ENCODE results near the gene WFIKKN2. TPM values are rescaled to one million over a fixed set of nuclear protein-coding genes. Genes with fewer than 3 reads are reported as not detected.

The WFIKKN2 gene
- total RNA-seq, 1 experiment from 2014 or later, result not detected

- H3K9me3 ChIP-seq (ENCODE audit: low read depth, low read length, poor library complexity, severe bottlenecking), result no peaks in the 10 kb centered on the region
- H3K4me3 ChIP-seq (ENCODE audit: low read depth, low read length, poor library complexity, severe bottlenecking), result peak overlapping the region; percentile 58
- BruUV-seq (replicated peaks), result TSS peak; percentile 48
- TF ChIP-seq, protein P1, sequence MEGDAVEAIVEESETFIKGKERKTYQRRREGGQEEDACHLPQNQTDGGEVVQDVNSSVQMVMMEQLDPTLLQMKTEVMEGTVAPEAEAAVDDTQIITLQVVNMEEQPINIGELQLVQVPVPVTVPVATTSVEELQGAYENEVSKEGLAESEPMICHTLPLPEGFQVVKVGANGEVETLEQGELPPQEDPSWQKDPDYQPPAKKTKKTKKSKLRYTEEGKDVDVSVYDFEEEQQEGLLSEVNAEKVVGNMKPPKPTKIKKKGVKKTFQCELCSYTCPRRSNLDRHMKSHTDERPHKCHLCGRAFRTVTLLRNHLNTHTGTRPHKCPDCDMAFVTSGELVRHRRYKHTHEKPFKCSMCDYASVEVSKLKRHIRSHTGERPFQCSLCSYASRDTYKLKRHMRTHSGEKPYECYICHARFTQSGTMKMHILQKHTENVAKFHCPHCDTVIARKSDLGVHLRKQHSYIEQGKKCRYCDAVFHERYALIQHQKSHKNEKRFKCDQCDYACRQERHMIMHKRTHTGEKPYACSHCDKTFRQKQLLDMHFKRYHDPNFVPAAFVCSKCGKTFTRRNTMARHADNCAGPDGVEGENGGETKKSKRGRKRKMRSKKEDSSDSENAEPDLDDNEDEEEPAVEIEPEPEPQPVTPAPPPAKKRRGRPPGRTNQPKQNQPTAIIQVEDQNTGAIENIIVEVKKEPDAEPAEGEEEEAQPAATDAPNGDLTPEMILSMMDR (conservative IDR thresholded peaks at IDR 0.05; ENCODE audit: low read depth, low read length), result no peak
- no peak for TF ChIP-seq EZH2 (IDR thresholded peaks at IDR 0.05; ENCODE audit: borderline replicate concordance, low read depth, low read length, poor library complexity, severe bottlenecking)
- H3K27me3 ChIP-seq (replicated peaks; ENCODE audit: insufficient read depth, low read depth, low read length, poor library complexity), result no peaks in the 10 kb centered on the region
- CTCF ChIA-PET, result interaction anchor here (0.7 kb wide), 1 partner anchor 96 kb away, joined by 4 read pairs; no protein-coding TSS in a partner anchor
- DNase-seq (ENCODE audit: low spot score), result no peak
- H3K36me3 ChIP-seq (ENCODE audit: insufficient read depth, low read length, poor library complexity, severe bottlenecking), result peaks cover 24% of the 10 kb centered on the region
- H3K27ac ChIP-seq (ENCODE audit: low read depth, low read length, poor library complexity, severe bottlenecking), result peak overlapping the region; percentile 95
- POLR2A ChIA-PET (ENCODE audit: low non-redundant PET), result no interaction called here
- intact Hi-C loops (cut with micrococcal nuclease; ENCODE audit: unreplicated experiment), result loop anchor here (5.0 kb wide), 3 partner anchors 48 to 303 kb away; partner anchors contain the start of genes NME1 and NME2
- peaks cover 6% of the 10 kb centered on the region for H3K4me1 ChIP-seq (ENCODE audit: insufficient read depth, low read length, poor library complexity, severe bottlenecking)
These were observed 29.3 kb downstream of the WFIKKN2 start for GRCh38 chr17:50864747-50865059.

GRCh38 chr17:50865060-50865867 lies 29.9 kb downstream of the WFIKKN2 start:
- Histone ChIP-seq H3K27me3 (replicated peaks; ENCODE audit: insufficient read depth, low read depth, low read length, poor library complexity) (no peaks in the 10 kb centered on the region), H3K4me3 (ENCODE audit: low read depth, low read length, poor library complexity, severe bottlenecking) (peak overlapping the region; percentile 58), H3K9me3 (ENCODE audit: low read depth, low read length, poor library complexity, severe bottlenecking) (no peaks in the 10 kb centered on the region), H3K27ac (ENCODE audit: low read depth, low read length, poor library complexity, severe bottlenecking) (peak overlapping the region; percentile 95), H3K4me1 (ENCODE audit: insufficient read depth, low read length, poor library complexity, severe bottlenecking) (peaks cover 6% of the 10 kb centered on the region), H3K36me3 (ENCODE audit: insufficient read depth, low read length, poor library complexity, severe bottlenecking) (peaks cover 24% of the 10 kb centered on the region)
- ChIA-PET CTCF (interaction anchor here (0.5 to 1.7 kb wide), 4 partner anchors 9 to 386 kb away, joined by 4 to 12 read pairs (median 6); no protein-coding TSS in a partner anchor), POLR2A (ENCODE audit: low non-redundant PET) (interaction anchor here (0.6 to 1.1 kb wide), 2 partner anchors 89 to 181 kb away, joined by 3 to 4 read pairs; no protein-coding TSS in a partner anchor)
- DNase-seq (ENCODE audit: low spot score), result peak; percentile 70
- intact Hi-C loops (cut with micrococcal nuclease; ENCODE audit: unreplicated experiment), result loop anchor here (5.0 kb wide), 3 partner anchors 47 to 302 kb away; partner anchors contain the start of genes NME1 and NME2
- TF ChIP-seq, protein P1 (conservative IDR thresholded peaks at IDR 0.05; ENCODE audit: low read depth, low read length), result no peak
- no peak for TF ChIP-seq EZH2 (IDR thresholded peaks at IDR 0.05; ENCODE audit: borderline replicate concordance, low read depth, low read length, poor library complexity, severe bottlenecking)
- no TSS peak for BruUV-seq (replicated peaks)

DNA sequence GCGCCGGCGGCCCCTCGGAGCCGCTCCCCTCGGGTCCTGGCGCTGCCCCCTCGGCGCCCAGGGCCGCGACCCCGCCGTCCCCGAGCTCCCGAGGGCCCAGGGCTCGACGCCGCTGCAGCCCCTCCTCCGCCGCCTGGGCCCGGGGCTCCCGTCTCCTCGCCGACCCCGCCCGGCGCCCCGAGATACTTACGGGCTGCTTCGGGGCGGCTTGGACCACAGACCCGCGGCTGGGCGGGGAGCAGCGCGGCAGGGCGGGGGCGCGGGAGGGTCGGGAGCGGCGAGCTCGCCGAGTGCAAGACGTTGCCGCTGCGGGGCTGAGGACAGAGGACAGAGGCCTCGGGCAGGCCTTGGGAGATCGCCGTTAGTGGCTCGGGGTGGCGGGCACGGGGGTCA lies 30.5 kb downstream of the WFIKKN2 start:
- DNase-seq (ENCODE audit: low spot score), result no peak
- Histone ChIP-seq H3K4me1 (ENCODE audit: insufficient read depth, low read length, poor library complexity, severe bottlenecking) (peaks cover 6% of the 10 kb centered on the region), H3K9me3 (ENCODE audit: low read depth, low read length, poor library complexity, severe bottlenecking) (no peaks in the 10 kb centered on the region), H3K27ac (ENCODE audit: low read depth, low read length, poor library complexity, severe bottlenecking) (peak overlapping the region; percentile 95), H3K27me3 (replicated peaks; ENCODE audit: insufficient read depth, low read depth, low read length, poor library complexity) (no peaks in the 10 kb centered on the region), H3K36me3 (ENCODE audit: insufficient read depth, low read length, poor library complexity, severe bottlenecking) (peaks cover 24% of the 10 kb centered on the region), H3K4me3 (ENCODE audit: low read depth, low read length, poor library complexity, severe bottlenecking) (peak overlapping the region; percentile 58)
- intact Hi-C loops (cut with micrococcal nuclease; ENCODE audit: unreplicated experiment), result loop anchor here (5.0 kb wide), 3 partner anchors 46 to 301 kb away; partner anchors contain the start of genes NME1 and NME2
- BruUV-seq (replicated peaks), result no TSS peak
- CTCF ChIA-PET, result interaction anchor here (0.9 to 1.7 kb wide), 2 partner anchors 82 to 387 kb away, joined by 6 to 7 read pairs; no protein-coding TSS in a partner anchor
- TF ChIP-seq, protein P1 (conservative IDR thresholded peaks at IDR 0.05; ENCODE audit: low read depth, low read length), result no peak
- TF ChIP-seq EZH2 (IDR thresholded peaks at IDR 0.05; ENCODE audit: borderline replicate concordance, low read depth, low read length, poor library complexity, severe bottlenecking), result no peak
- POLR2A ChIA-PET (ENCODE audit: low non-redundant PET), result interaction anchor here (0.6 to 1.1 kb wide), 3 partner anchors 88 to 264 kb away, joined by 3 to 4 read pairs (median 4); no protein-coding TSS in a partner anchor
